ENCODE results near the gene TNNT2.

The TNNT2 gene

GRCh38 chr1:201400852-201401230 is 23.4 kb upstream of the TNNT2 start:
- ChIA-PET CTCF (no interaction called here), POLR2A (no interaction called here)
- TF ChIP-seq SP1 (IDR thresholded peaks at IDR 0.05) (no peak), FOXA1 (IDR thresholded peaks at IDR 0.05) (no peak), L3MBTL2 (conservative IDR thresholded peaks at IDR 0.05) (no peak), CTBP1 (IDR thresholded peaks at IDR 0.05; ENCODE audit: borderline replicate concordance) (no peak), BHLHE40 (IDR thresholded peaks at IDR 0.05; ENCODE audit: borderline replicate concordance) (no peak), HDGF (IDR thresholded peaks at IDR 0.05; ENCODE audit: borderline replicate concordance) (no peak), LEF1 (IDR thresholded peaks at IDR 0.05; ENCODE audit: borderline replicate concordance) (no peak), PKNOX1 (IDR thresholded peaks at IDR 0.05) (no peak), FOXK2 (IDR thresholded peaks at IDR 0.05) (no peak), ARNT (IDR thresholded peaks at IDR 0.05) (no peak), FOXM1 (IDR thresholded peaks at IDR 0.05; ENCODE audit: borderline replicate concordance) (no peak), ZNF384 (IDR thresholded peaks at IDR 0.05) (no peak), ELF4 (IDR thresholded peaks at IDR 0.05) (no peak), TARDBP (IDR thresholded peaks at IDR 0.05) (no peak), SUZ12 (IDR thresholded peaks at IDR 0.05) (no peak), NFRKB (IDR thresholded peaks at IDR 0.05) (no peak)
- no peak for DNase-seq (ENCODE audit: extremely low spot score)

DNA sequence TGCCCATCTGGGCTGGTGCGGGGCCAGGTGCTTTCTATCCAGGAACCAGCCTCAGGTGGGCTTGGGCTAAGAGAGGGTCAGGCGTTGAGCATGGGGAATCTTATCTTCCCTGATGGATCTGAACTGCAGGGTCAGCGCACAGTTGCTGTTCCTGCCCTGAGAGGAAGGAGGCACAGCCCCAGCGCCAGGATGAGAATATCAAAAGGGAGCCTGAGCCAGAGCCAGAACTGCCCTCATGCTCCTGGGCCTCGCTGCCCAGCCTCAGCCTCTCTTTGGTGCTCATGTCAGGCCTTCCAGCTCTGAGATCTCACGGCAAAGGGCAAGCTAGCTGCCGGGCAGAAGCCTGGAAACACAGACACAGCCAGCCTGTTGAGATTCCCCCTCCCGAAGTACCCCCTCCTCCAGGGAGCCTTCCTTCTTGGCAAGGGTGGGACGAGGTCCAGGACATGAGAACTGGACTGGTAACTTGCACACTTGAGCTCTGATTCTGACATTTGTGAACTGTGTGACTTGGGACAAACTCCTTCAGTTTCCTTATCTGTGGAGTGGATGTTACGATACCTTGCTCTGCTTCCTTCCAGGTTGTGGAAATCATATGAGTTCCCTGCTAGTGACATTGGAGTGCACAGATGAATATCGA is 22.9 kb upstream of the TNNT2 start:
- ChIA-PET POLR2A (no interaction called here), CTCF (no interaction called here)
- no peak for TF ChIP-seq BHLHE40 (IDR thresholded peaks at IDR 0.05; ENCODE audit: borderline replicate concordance)
- TF ChIP-seq LEF1 (IDR thresholded peaks at IDR 0.05; ENCODE audit: borderline replicate concordance): no peak
- TF ChIP-seq CTBP1 (IDR thresholded peaks at IDR 0.05; ENCODE audit: borderline replicate concordance): no peak
- TF ChIP-seq TARDBP (IDR thresholded peaks at IDR 0.05): no peak
- TF ChIP-seq HDGF (IDR thresholded peaks at IDR 0.05; ENCODE audit: borderline replicate concordance): no peak
- TF ChIP-seq ELF4 (IDR thresholded peaks at IDR 0.05): no peak
- no peak for TF ChIP-seq SUZ12 (IDR thresholded peaks at IDR 0.05)
- TF ChIP-seq ARNT (IDR thresholded peaks at IDR 0.05): no peak
- TF ChIP-seq FOXK2 (IDR thresholded peaks at IDR 0.05): no peak
- no peak for DNase-seq (ENCODE audit: extremely low spot score)

DNA sequence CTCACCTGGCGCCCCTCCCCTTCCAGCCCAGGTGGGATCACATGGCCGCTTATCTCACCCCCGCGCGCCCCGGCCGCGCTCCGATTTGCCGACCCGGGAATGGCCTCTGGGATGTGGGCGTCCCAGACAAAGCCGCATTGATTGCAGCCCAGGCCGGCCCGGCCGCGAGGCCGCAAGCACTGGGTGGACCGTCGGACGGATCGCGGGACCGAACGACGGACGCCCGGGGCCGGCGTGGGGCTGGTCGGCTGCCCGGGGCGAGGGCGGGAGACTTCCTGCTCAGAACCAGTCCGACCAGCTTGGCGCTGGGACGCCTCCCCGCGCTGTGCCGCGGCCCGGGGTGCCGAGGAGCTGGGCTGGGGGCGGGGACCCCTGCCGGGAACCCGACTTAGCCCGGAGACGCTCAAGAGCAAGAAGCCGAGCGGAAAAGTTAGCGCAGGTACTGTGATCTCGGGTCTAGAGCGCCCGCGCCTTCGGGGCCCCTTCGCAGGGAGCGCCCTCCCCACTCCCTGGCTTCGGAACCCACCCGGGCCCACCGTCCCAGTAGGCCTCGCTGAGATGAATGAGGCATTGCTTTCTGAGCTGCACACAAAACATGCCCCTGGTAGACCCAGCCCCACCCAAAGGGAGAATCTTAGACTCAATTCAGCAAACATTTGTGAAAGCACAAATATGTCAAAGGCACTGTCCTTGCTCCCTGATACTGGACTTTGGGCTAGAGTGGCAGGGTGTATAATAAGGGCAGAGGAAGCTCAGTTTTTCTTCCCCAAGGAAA is 22.1 kb upstream of the TNNT2 start:
- TF ChIP-seq ELF4 (IDR thresholded peaks at IDR 0.05) (no peak), BHLHE40 (IDR thresholded peaks at IDR 0.05; ENCODE audit: borderline replicate concordance) (no peak), LEF1 (IDR thresholded peaks at IDR 0.05; ENCODE audit: borderline replicate concordance) (no peak), ARNT (IDR thresholded peaks at IDR 0.05) (no peak), PKNOX1 (IDR thresholded peaks at IDR 0.05) (no peak), ZNF384 (IDR thresholded peaks at IDR 0.05) (no peak), FOXM1 (IDR thresholded peaks at IDR 0.05; ENCODE audit: borderline replicate concordance) (no peak), TARDBP (IDR thresholded peaks at IDR 0.05) (no peak), L3MBTL2 (conservative IDR thresholded peaks at IDR 0.05) (no peak), FOXA1 (IDR thresholded peaks at IDR 0.05) (no peak)
- ChIA-PET POLR2A (no interaction called here), CTCF (no interaction called here)
- no peak for DNase-seq (ENCODE audit: extremely low spot score)

- ChIA-PET POLR2A (no interaction called here), CTCF (no interaction called here)
- no peak for DNase-seq (ENCODE audit: extremely low spot score)
- TF ChIP-seq FOXM1 (IDR thresholded peaks at IDR 0.05; ENCODE audit: borderline replicate concordance) (no peak), CTBP1 (IDR thresholded peaks at IDR 0.05; ENCODE audit: borderline replicate concordance) (no peak), NFRKB (IDR thresholded peaks at IDR 0.05) (no peak), FOXK2 (IDR thresholded peaks at IDR 0.05) (no peak), BHLHE40 (IDR thresholded peaks at IDR 0.05; ENCODE audit: borderline replicate concordance) (no peak), SP1 (IDR thresholded peaks at IDR 0.05) (no peak)
Observed at GRCh38 chr1:201399018-201399351, 21.5 kb upstream of the TNNT2 start, which contains the start of gene LAD1. LAD1 (minus strand) TSS chr1:201399324; CDS start chr1:201399306, 18 bp downstream.

DNA sequence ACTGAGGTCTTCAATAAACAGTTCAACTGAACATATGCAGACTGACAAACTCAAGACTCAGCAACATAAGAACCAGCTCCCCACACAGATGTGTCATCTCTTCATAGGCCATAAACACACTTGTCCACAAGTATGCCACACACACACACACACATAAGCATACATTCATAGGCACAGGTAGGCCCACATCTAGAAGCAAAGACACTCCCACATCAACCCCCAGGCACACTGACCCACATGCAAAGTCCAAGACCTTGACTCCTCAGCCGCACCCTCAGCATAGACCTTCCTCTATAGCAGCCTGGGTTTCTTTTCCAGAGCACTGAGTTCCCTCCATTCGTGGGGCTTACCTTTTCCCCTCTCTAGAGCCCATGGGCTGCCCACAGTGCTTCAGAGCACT is 20.2 kb upstream of the TNNT2 start:
- ChIA-PET CTCF (no interaction called here), POLR2A (no interaction called here)
- no peak for TF ChIP-seq SUZ12 (IDR thresholded peaks at IDR 0.05)
- no peak for TF ChIP-seq TARDBP (IDR thresholded peaks at IDR 0.05)
- TF ChIP-seq NFRKB (IDR thresholded peaks at IDR 0.05): no peak
- no peak for TF ChIP-seq CTBP1 (IDR thresholded peaks at IDR 0.05; ENCODE audit: borderline replicate concordance)
- TF ChIP-seq ZNF384 (IDR thresholded peaks at IDR 0.05): no peak
- TF ChIP-seq PKNOX1 (IDR thresholded peaks at IDR 0.05): no peak
- TF ChIP-seq SP1 (IDR thresholded peaks at IDR 0.05): no peak
- no peak for TF ChIP-seq FOXK2 (IDR thresholded peaks at IDR 0.05)
- TF ChIP-seq ELF4 (IDR thresholded peaks at IDR 0.05): no peak
- TF ChIP-seq FOXM1 (IDR thresholded peaks at IDR 0.05; ENCODE audit: borderline replicate concordance): no peak
- TF ChIP-seq BHLHE40 (IDR thresholded peaks at IDR 0.05; ENCODE audit: borderline replicate concordance): no peak
- TF ChIP-seq ARNT (IDR thresholded peaks at IDR 0.05): no peak
- no peak for TF ChIP-seq LEF1 (IDR thresholded peaks at IDR 0.05; ENCODE audit: borderline replicate concordance)
- no peak for TF ChIP-seq HDGF (IDR thresholded peaks at IDR 0.05; ENCODE audit: borderline replicate concordance)
- no peak for DNase-seq (ENCODE audit: extremely low spot score)

Data from HEK293T (cell line).